Measurements from ENCODE around the gene ALKBH5.

The ALKBH5 gene

GRCh38 chr17:18225121-18225641, 41.6 kb downstream of the ALKBH5 start, which contains the start of gene LLGL1:
Gene LLGL1, plus strand, starts transcription at chr17:18225635. Its CDS starts 48 bp downstream, at chr17:18225683.
- DNase-seq, result peak; percentile 70 to 95

GRCh38 chr17:18225642-18226283, 42.1 kb downstream of the ALKBH5 start:
- peak in 1 of 2 experiments; percentile 41 for DNase-seq

- no peak for DNase-seq
Observed at GRCh38 chr17:18226284-18226945, 42.8 kb downstream of the ALKBH5 start.

GRCh38 chr17:18227635-18228034, 44.0 kb downstream of the ALKBH5 start:
- DNase-seq, result no peak

- no peak for DNase-seq
Observed at GRCh38 chr17:18228176-18228682, 44.6 kb downstream of the ALKBH5 start.

- no peak for DNase-seq
Observed at GRCh38 chr17:18229254-18229653, 45.6 kb downstream of the ALKBH5 start.

- DNase-seq, result no peak
Observed at GRCh38 chr17:18229771-18230170, 46.1 kb downstream of the ALKBH5 start.

GRCh38 chr17:18230288-18231141, 46.9 kb downstream of the ALKBH5 start:
- no peak for DNase-seq

GRCh38 chr17:18231164-18231563, 47.5 kb downstream of the ALKBH5 start:
- no peak for DNase-seq

- no peak for DNase-seq
Observed at GRCh38 chr17:18233803-18234518, 50.3 kb downstream of the ALKBH5 start.

- no peak for DNase-seq
Observed at GRCh38 chr17:18234853-18235380, 51.3 kb downstream of the ALKBH5 start.

- no peak for DNase-seq
Observed at GRCh38 chr17:18235743-18236256, 52.2 kb downstream of the ALKBH5 start.

- DNase-seq, result no peak
Observed at GRCh38 chr17:18236494-18236893, 52.9 kb downstream of the ALKBH5 start.

- no peak for DNase-seq
Observed at GRCh38 chr17:18237461-18237860, 53.8 kb downstream of the ALKBH5 start.

- no peak for DNase-seq
Observed at GRCh38 chr17:18238299-18238698, 54.7 kb downstream of the ALKBH5 start.

GRCh38 chr17:18240449-18240848, 56.8 kb downstream of the ALKBH5 start:
- DNase-seq, result no peak

GRCh38 chr17:18241229-18241871, 57.7 kb downstream of the ALKBH5 start:
- DNase-seq, result no peak

- no peak for DNase-seq
Observed at GRCh38 chr17:18245038-18245776, 61.6 kb downstream of the ALKBH5 start.

- DNase-seq, result no peak
Observed at GRCh38 chr17:18246109-18246725, 62.6 kb downstream of the ALKBH5 start.
